OCI-LY1 (cell line): ENCODE results near the gene TSEN34.

Experiments
- H2AFZ ChIP-seq: fragments of 200-600 bp; sonication (generic), shearing (Covaris generic); 2 replicates; pipeline ENCODE4 v1.6.0; 2014; ENCODE audit warnings: antibody characterized with exemption, mild to moderate bottlenecking, low read length
- H3F3A ChIP-seq: fragments of 200-600 bp; sonication (generic), shearing (Covaris generic); 2 replicates; pipeline ENCODE4 v1.6.0; 2014; ENCODE audit warnings: mild to moderate bottlenecking, antibody characterized with exemption, low read length, moderate library complexity; ENCODE audit not compliant: insufficient read depth
- H3K27ac ChIP-seq: fragments of 200-600 bp; sonication (generic); 2 replicates; pipeline ENCODE4 v1.5.1; 2014; ENCODE audit warnings: low read length, mixed run types, mild to moderate bottlenecking, low read depth; ENCODE audit not compliant: poor library complexity, severe bottlenecking
- H3K27me3 ChIP-seq: fragments of 200-600 bp; sonication (generic); 2 replicates; pipeline ENCODE4 v1.6.0; 2014; ENCODE audit warnings: antibody characterized with exemption, mild to moderate bottlenecking, low read length, moderate library complexity; ENCODE audit not compliant: insufficient read depth
- H3K36me3 ChIP-seq: fragments of 200-600 bp; sonication (generic); 2 replicates; pipeline ENCODE4 v1.6.1; 2014; ENCODE audit warnings: mild to moderate bottlenecking, antibody characterized with exemption, low read length, moderate library complexity, mixed read lengths; ENCODE audit not compliant: insufficient read depth
- H3K4me1 ChIP-seq: fragments of 200-600 bp; sonication (generic); 2 replicates; pipeline ENCODE4 v1.5.1; 2014; ENCODE audit warnings: mild to moderate bottlenecking, low read length, moderate library complexity; ENCODE audit not compliant: insufficient read depth, severe bottlenecking
- H3K4me2 ChIP-seq: fragments of 200-600 bp; sonication (generic), shearing (Covaris generic); 2 replicates; pipeline ENCODE4 v1.6.1; 2014; ENCODE audit warnings: low read length
- H3K4me3 ChIP-seq: fragments of 200-600 bp; sonication (generic); 2 replicates; pipeline ENCODE4 v1.5.1; 2014; ENCODE audit warnings: low read length, low read depth, mild to moderate bottlenecking, mixed read lengths; ENCODE audit not compliant: poor library complexity, severe bottlenecking
- H3K79me2 ChIP-seq: fragments of 200-600 bp; shearing (Covaris generic); 2 replicates; pipeline ENCODE4 v1.6.1; 2016; ENCODE audit warnings: mixed run types, low read length, mixed read lengths; ENCODE audit not compliant: insufficient read depth
- H3K9ac ChIP-seq: fragments of 200-600 bp; sonication (generic), shearing (Covaris generic); 2 replicates; pipeline ENCODE4 v1.6.1; 2014; ENCODE audit warnings: mild to moderate bottlenecking, low read length, mixed read lengths
- H3K9me2 ChIP-seq: fragments of 200-600 bp; sonication (generic), shearing (Covaris generic); 2 replicates; pipeline ENCODE4 v1.6.1; 2014; ENCODE audit warnings: low read depth, mild to moderate bottlenecking, low read length, mixed read lengths
- H3K9me3 ChIP-seq: fragments of 200-600 bp; shearing (Covaris generic); 2 replicates; pipeline ENCODE4 v1.6.1; 2014; ENCODE audit warnings: low read length, mixed read lengths
- H4K20me1 ChIP-seq: fragments of 200-600 bp; sonication (generic), shearing (Covaris generic); 2 replicates; pipeline ENCODE4 v1.6.0; 2016; ENCODE audit warnings: mild to moderate bottlenecking, low read length; ENCODE audit not compliant: insufficient read depth
- EZH2 ChIP-seq: fragments of 200-600 bp; sonication (generic), shearing (Covaris generic); IDR thresholded peaks from 2 replicates; pipeline ENCODE4 v1.8.0; 2017; ENCODE audit warnings: borderline replicate concordance, mixed run types, mild to moderate bottlenecking, antibody characterized with exemption, low read length, moderate library complexity, mixed read lengths
- TF ChIP-seq, protein P1 (sequence below): fragments of 200-600 bp; sonication (generic), shearing (Covaris generic); IDR thresholded peaks from 2 replicates; pipeline ENCODE4 v1.5.1; 2017; ENCODE audit warnings: mild to moderate bottlenecking, antibody characterized with exemption, low read length, moderate library complexity, mixed read lengths

The TSEN34 gene

GRCh38 chr19:54152878-54153524 is 38.1 kb upstream of the TSEN34 start:
- TF ChIP-seq, protein P1, sequence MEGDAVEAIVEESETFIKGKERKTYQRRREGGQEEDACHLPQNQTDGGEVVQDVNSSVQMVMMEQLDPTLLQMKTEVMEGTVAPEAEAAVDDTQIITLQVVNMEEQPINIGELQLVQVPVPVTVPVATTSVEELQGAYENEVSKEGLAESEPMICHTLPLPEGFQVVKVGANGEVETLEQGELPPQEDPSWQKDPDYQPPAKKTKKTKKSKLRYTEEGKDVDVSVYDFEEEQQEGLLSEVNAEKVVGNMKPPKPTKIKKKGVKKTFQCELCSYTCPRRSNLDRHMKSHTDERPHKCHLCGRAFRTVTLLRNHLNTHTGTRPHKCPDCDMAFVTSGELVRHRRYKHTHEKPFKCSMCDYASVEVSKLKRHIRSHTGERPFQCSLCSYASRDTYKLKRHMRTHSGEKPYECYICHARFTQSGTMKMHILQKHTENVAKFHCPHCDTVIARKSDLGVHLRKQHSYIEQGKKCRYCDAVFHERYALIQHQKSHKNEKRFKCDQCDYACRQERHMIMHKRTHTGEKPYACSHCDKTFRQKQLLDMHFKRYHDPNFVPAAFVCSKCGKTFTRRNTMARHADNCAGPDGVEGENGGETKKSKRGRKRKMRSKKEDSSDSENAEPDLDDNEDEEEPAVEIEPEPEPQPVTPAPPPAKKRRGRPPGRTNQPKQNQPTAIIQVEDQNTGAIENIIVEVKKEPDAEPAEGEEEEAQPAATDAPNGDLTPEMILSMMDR, result no peak
- no peak for TF ChIP-seq EZH2
- Histone ChIP-seq H3K27me3 (no peaks in the 10 kb centered on the region), H3K9me3 (no peaks in the 10 kb centered on the region), H3K36me3 (peaks cover 94% of the 10 kb centered on the region), H3K79me2 (no peaks in the 10 kb centered on the region), H3K4me3 (no peak overlapping the region), H3K27ac (no peak overlapping the region), H3K9ac (no peak overlapping the region), H2AFZ (no peak overlapping the region), H3K4me2 (no peak overlapping the region), H3K4me1 (no peaks in the 10 kb centered on the region), H4K20me1 (no peaks in the 10 kb centered on the region), H3K9me2 (no peaks in the 10 kb centered on the region), H3F3A (no peaks in the 10 kb centered on the region)

DNA sequence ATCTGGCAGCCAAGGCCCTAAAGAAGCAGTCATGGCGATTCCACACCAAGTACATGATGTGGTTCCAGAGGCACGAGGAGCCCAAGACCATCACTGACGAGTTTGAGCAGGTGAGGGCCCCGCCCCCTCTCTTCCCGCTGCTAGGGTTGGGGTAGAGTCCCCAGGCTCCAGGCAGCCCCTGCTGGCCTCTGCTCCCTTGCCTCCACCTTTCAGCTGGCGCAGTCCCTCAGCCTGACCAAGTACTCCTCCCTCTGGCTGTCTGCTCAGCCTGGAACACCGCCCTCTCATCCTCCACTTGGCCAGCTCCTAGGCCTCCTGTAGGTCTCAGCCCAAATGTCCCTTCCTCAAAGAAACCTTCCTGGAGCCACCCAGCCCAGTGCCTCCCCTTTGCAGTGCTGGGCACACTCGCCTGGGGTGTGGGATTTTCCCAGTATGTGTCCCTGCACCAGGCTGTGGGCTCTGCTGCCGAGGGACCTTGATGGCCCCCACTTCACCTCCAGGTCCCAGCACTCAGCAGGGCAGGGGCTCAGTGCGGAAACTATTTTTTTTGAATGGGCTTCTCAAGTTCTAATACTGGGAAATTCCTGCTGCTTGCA is 37.3 kb upstream of the TSEN34 start:
- TF ChIP-seq EZH2, result no peak
- TF ChIP-seq, protein P1, result no peak
- no peaks in the 10 kb centered on the region for H3K9me3 ChIP-seq
- no peak overlapping the region for H3K9ac ChIP-seq
- H4K20me1 ChIP-seq, result no peaks in the 10 kb centered on the region
- no peak overlapping the region for H3K4me3 ChIP-seq
- no peaks in the 10 kb centered on the region for H3K79me2 ChIP-seq
- H3K36me3 ChIP-seq, result peaks cover 87% of the 10 kb centered on the region
- peaks cover 7% of the 10 kb centered on the region for H3K4me1 ChIP-seq
- no peak overlapping the region for H3K27ac ChIP-seq
- no peaks in the 10 kb centered on the region for H3F3A ChIP-seq
- H3K27me3 ChIP-seq, result no peaks in the 10 kb centered on the region
- no peak overlapping the region for H3K4me2 ChIP-seq
- no peaks in the 10 kb centered on the region for H3K9me2 ChIP-seq
- H2AFZ ChIP-seq, result no peak overlapping the region

GRCh38 chr19:54154603-54155345 is 36.3 kb upstream of the TSEN34 start:
- no peak overlapping the region for H3K27ac ChIP-seq
- H3K79me2 ChIP-seq, result no peaks in the 10 kb centered on the region
- no peaks in the 10 kb centered on the region for H3K9me2 ChIP-seq
- no peak for TF ChIP-seq EZH2
- TF ChIP-seq, protein P1, result no peak
- H3K4me2 ChIP-seq, result no peak overlapping the region
- H3K27me3 ChIP-seq, result no peaks in the 10 kb centered on the region
- H3K9me3 ChIP-seq, result no peaks in the 10 kb centered on the region
- no peak overlapping the region for H2AFZ ChIP-seq
- no peak overlapping the region for H3K9ac ChIP-seq
- H4K20me1 ChIP-seq, result no peaks in the 10 kb centered on the region
- peaks cover 77% of the 10 kb centered on the region for H3K36me3 ChIP-seq
- no peak overlapping the region for H3K4me3 ChIP-seq
- H3K4me1 ChIP-seq, result peaks cover 11% of the 10 kb centered on the region
- no peaks in the 10 kb centered on the region for H3F3A ChIP-seq
